H9 (cell line): Measurements from ENCODE around the gene ADTRP. TPM values are rescaled to one million over a fixed set of nuclear protein-coding genes. Genes with fewer than 3 reads are reported as not detected.

Experiments used
- DNase-seq: peaks from one replicate; pipeline ENCODE4 v3.0.0-alpha.2; 2017
- H2AFZ ChIP-seq: one replicate; pipeline ENCODE4 v1.6.1; 2013; ENCODE audit warnings: mild to moderate bottlenecking, low read length, control low read depth, moderate library complexity
- H2AK5ac ChIP-seq: 2 replicates; pipeline ENCODE4 v1.6.1; 2013; ENCODE audit warnings: low read length, control low read depth, mixed read lengths; ENCODE audit not compliant: insufficient read length
- H2BK120ac ChIP-seq: one replicate; pipeline ENCODE4 v1.6.1; 2013; ENCODE audit warnings: low read depth, mild to moderate bottlenecking, low read length, control low read depth, inconsistent platforms; ENCODE audit not compliant: poor library complexity, severe bottlenecking
- H2BK12ac ChIP-seq: 2 replicates; pipeline ENCODE4 v1.6.1; 2013; ENCODE audit warnings: low read length, control low read depth, mixed read lengths, low read depth; ENCODE audit not compliant: insufficient read length
- H2BK15ac ChIP-seq: 2 replicates; pipeline ENCODE4 v1.6.1; 2013; ENCODE audit warnings: low read depth, low read length, control low read depth
- H2BK20ac ChIP-seq: one replicate; pipeline ENCODE4 v1.6.1; 2013; ENCODE audit warnings: low read depth, mild to moderate bottlenecking, low read length, control low read depth, inconsistent platforms; ENCODE audit not compliant: poor library complexity, severe bottlenecking
- H2BK5ac ChIP-seq: 2 replicates; pipeline ENCODE4 v1.6.1; 2013; ENCODE audit warnings: low read length, control low read depth, mixed read lengths; ENCODE audit not compliant: insufficient read length
- H3K14ac ChIP-seq: 2 replicates; pipeline ENCODE4 v1.6.1; 2013; ENCODE audit warnings: low read length, control low read depth; ENCODE audit not compliant: insufficient read depth
- H3K18ac ChIP-seq: 2 replicates; pipeline ENCODE4 v1.6.1; 2013; ENCODE audit warnings: low read depth, mild to moderate bottlenecking, mixed read lengths, low read length, control low read depth; ENCODE audit not compliant: insufficient read length
- H3K23ac ChIP-seq: 2 replicates; pipeline ENCODE4 v1.6.1; 2013; ENCODE audit warnings: low read length, control low read depth, mixed read lengths, low read depth; ENCODE audit not compliant: insufficient read length
- H3K23me2 ChIP-seq: 2 replicates; pipeline ENCODE4 v1.6.1; 2013; ENCODE audit warnings: low read depth, mild to moderate bottlenecking, mixed read lengths, low read length, control low read depth; ENCODE audit not compliant: insufficient read length, poor library complexity, severe bottlenecking
- H3K27ac ChIP-seq: 2 replicates; pipeline ENCODE4 v1.5.1; 2013; ENCODE audit warnings: low read length, control low read depth, mixed read lengths, low read depth; ENCODE audit not compliant: insufficient read length
- H3K27me3 ChIP-seq: 2 replicates; pipeline ENCODE4 v1.6.1; 2013; ENCODE audit warnings: low read length, control low read depth, inconsistent platforms; ENCODE audit not compliant: insufficient read depth
- H3K4ac ChIP-seq: 2 replicates; pipeline ENCODE4 v1.6.1; 2013; ENCODE audit warnings: low read depth, mild to moderate bottlenecking, control low read depth, inconsistent platforms, low read length, moderate library complexity
- H3K4me1 ChIP-seq: 2 replicates; pipeline ENCODE4 v1.6.1; 2013; ENCODE audit warnings: low read length, control low read depth, inconsistent platforms; ENCODE audit not compliant: insufficient read depth
- H3K4me2 ChIP-seq: 2 replicates; pipeline ENCODE4 v1.6.1; 2013; ENCODE audit warnings: low read length, control low read depth, mixed read lengths; ENCODE audit not compliant: insufficient read length, insufficient read depth
- H3K56ac ChIP-seq: 2 replicates; pipeline ENCODE4 v1.6.1; 2013; ENCODE audit warnings: low read depth, mild to moderate bottlenecking, mixed read lengths, low read length, control low read depth; ENCODE audit not compliant: insufficient read length
- H3K79me1 ChIP-seq: 2 replicates; pipeline ENCODE4 v1.6.1; 2013; ENCODE audit warnings: low read depth, mild to moderate bottlenecking, moderate library complexity, low read length, control low read depth, inconsistent platforms; ENCODE audit not compliant: insufficient read depth, poor library complexity, severe bottlenecking
- H3K79me2 ChIP-seq: 2 replicates; pipeline ENCODE4 v1.6.1; 2013; ENCODE audit warnings: low read length, control low read depth, inconsistent platforms; ENCODE audit not compliant: insufficient read depth
- H3K9ac ChIP-seq: 2 replicates; pipeline ENCODE4 v1.6.1; 2013; ENCODE audit warnings: low read length, control low read depth, mixed read lengths; ENCODE audit not compliant: insufficient read length; ENCODE audit errors: extremely low read depth
- H3K9me3 ChIP-seq: one replicate; pipeline ENCODE4 v1.6.1; 2013; ENCODE audit warnings: low read depth, low read length, inconsistent platforms; ENCODE audit not compliant: control insufficient read depth
- H3T11ph ChIP-seq: one replicate; pipeline ENCODE4 v1.6.1; 2013; ENCODE audit warnings: mild to moderate bottlenecking, low read length, control low read depth, inconsistent platforms
- H4K20me1 ChIP-seq: one replicate; pipeline ENCODE4 v1.6.1; 2013; ENCODE audit not compliant: control insufficient read depth, insufficient read length, insufficient read depth
- H4K5ac ChIP-seq: 2 replicates; pipeline ENCODE4 v1.6.1; 2013; ENCODE audit warnings: low read depth, mild to moderate bottlenecking, mixed read lengths, low read length, control low read depth; ENCODE audit not compliant: insufficient read length
- H4K8ac ChIP-seq: replicated peaks from 2 replicates; pipeline ENCODE4 v1.6.1; 2013; ENCODE audit warnings: low read length, control low read depth, mixed read lengths, low read depth; ENCODE audit not compliant: insufficient read length
- H4K91ac ChIP-seq: 2 replicates; pipeline ENCODE4 v1.6.1; 2013; ENCODE audit warnings: low read depth, mild to moderate bottlenecking, moderate library complexity, mixed read lengths, low read length, control low read depth; ENCODE audit not compliant: insufficient read length
- H3K27ac Mint-ChIP-seq, 3 experiments: 2 replicates in 2 of 3; 3 replicates in 1 of 3; pipeline ENCODE4 v1.8.0; 2020 to 2021; ENCODE audit warnings: mixed read lengths in 3 of 3, mild to moderate bottlenecking in 1 of 3, moderate library complexity in 1 of 3
- H3K27me3 Mint-ChIP-seq: 2 replicates; pipeline ENCODE4 v1.8.0; 2021; ENCODE audit warnings: low read depth, mild to moderate bottlenecking, moderate library complexity, mixed read lengths
- H3K36me3 Mint-ChIP-seq, 3 experiments: 2 replicates in 2 of 3; 3 replicates in 1 of 3; pipeline ENCODE4 v1.8.0; 2020 to 2021; ENCODE audit warnings: low read depth in 3 of 3, mixed read lengths in 3 of 3; ENCODE audit not compliant: insufficient read depth in 1 of 3
- H3K4me1 Mint-ChIP-seq, 2 experiments: 2 replicates each; pipeline ENCODE4 v1.8.0; 2020; ENCODE audit warnings: mixed read lengths in 2 of 2
- H3K4me3 Mint-ChIP-seq, 2 experiments: 2 replicates in 1 of 2; 3 replicates in 1 of 2; pipeline ENCODE4 v1.8.0; 2020 to 2021; ENCODE audit warnings: mild to moderate bottlenecking in 2 of 2, mixed read lengths in 2 of 2, moderate library complexity in 1 of 2
- H3K9me3 Mint-ChIP-seq, 2 experiments: 2 replicates in 1 of 2; 3 replicates in 1 of 2; pipeline ENCODE4 v1.8.0; 2020; ENCODE audit warnings: mild to moderate bottlenecking in 2 of 2, mixed read lengths in 2 of 2, moderate library complexity in 1 of 2
- WGBS: extraction: QIAGEN DNeasy Blood & Tissue Kit; methylation state at CpG from one replicate; pipeline ENCODE4 v1.1.7; 2013; ENCODE audit warnings: missing lambda C conversion rate, low lambda C conversion rate, mixed read lengths; ENCODE audit not compliant: insufficient read length; ENCODE audit errors: extremely low coverage; 5-methylcytosine and 5-hydroxymethylcytosine counted together
- total RNA-seq: library from RNA; stranded (reverse); gene quantifications from 2 replicates; pipeline ENCODE4 v1.2.1, GENCODE V29; 2021
- TF ChIP-seq, protein P1 (sequence below): fragments of 200-600 bp; sonication (generic); conservative IDR thresholded peaks from 3 replicates; pipeline ENCODE4 v1.8.0; 2021; ENCODE audit warnings: antibody characterized with exemption, mild to moderate bottlenecking

Gene ADTRP
- total RNA-seq, 1 experiment from 2014 or later = not detected

DNA sequence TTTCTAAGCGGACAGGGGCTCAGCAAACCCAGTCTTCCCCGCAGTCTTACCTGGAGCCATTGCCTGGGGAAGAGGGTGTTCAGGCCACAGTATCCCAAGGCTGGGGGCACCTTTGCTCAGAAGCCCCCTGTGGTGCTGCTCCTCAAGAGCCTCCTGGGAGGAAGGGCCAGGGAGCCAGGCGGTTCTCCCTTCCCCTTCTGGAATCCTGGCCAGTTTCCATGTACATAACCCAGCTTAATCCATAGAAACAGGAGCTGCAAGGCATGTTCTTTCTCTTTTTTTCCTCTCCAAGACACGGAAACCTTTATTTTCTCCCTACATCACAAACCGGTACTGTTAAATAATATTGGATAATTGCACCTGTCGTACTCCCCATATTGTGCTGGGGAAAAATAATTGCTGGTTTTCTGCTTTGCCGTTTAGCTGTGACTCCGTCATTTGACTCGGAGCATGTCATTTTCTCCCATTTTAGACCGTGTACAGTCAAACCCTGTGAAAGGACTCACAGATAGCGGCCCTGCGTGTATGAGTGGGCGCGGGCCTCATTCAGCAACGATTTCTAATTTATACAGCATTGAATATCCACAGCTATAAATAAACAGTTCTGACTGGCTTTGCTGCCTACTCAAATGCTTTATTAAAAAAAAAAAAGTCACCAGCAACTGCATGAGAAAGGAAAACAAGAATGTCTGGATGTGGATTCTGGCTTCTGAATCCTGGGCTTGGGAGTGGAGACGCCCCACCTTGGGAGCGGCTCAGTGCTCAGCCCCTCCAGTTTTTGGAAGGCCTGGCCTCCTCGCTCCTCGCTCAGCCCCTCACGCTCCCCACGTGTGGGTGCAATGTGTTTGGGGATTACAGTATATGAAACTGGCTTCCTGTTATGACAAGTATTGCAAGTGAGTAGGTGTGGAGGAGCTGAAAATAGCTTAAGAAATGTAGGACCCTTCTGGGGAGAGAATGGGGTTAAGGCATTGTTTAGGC, 67.3 kb downstream of the ADTRP start:
- Histone ChIP-seq H3K23me2 (no peaks in the 10 kb centered on the region), H3K4me2 (no peak overlapping the region), H3T11ph (no peak overlapping the region), H3K27ac (no peak overlapping the region), H2BK5ac (no peak overlapping the region), H3K23ac (no peak overlapping the region), H4K8ac (no peak overlapping the region), H2AK5ac (no peak overlapping the region), H2BK12ac (no peak overlapping the region), H2BK15ac (no peak overlapping the region), H4K91ac (no peak overlapping the region), H3K9ac (no peak overlapping the region), H3K79me1 (no peaks in the 10 kb centered on the region), H3K18ac (no peak overlapping the region), H2BK20ac (no peak overlapping the region), H4K5ac (no peak overlapping the region), H3K4ac (no peak overlapping the region), H3K9me3 (no peaks in the 10 kb centered on the region), H2AFZ (no peak overlapping the region), H4K20me1 (no peaks in the 10 kb centered on the region), H3K4me1 (no peaks in the 10 kb centered on the region), H3K27me3 (no peaks in the 10 kb centered on the region), H3K56ac (no peak overlapping the region), H3K14ac (no peak overlapping the region), H3K79me2 (no peaks in the 10 kb centered on the region), H2BK120ac (no peak overlapping the region)
- TF ChIP-seq, protein P1, sequence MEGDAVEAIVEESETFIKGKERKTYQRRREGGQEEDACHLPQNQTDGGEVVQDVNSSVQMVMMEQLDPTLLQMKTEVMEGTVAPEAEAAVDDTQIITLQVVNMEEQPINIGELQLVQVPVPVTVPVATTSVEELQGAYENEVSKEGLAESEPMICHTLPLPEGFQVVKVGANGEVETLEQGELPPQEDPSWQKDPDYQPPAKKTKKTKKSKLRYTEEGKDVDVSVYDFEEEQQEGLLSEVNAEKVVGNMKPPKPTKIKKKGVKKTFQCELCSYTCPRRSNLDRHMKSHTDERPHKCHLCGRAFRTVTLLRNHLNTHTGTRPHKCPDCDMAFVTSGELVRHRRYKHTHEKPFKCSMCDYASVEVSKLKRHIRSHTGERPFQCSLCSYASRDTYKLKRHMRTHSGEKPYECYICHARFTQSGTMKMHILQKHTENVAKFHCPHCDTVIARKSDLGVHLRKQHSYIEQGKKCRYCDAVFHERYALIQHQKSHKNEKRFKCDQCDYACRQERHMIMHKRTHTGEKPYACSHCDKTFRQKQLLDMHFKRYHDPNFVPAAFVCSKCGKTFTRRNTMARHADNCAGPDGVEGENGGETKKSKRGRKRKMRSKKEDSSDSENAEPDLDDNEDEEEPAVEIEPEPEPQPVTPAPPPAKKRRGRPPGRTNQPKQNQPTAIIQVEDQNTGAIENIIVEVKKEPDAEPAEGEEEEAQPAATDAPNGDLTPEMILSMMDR = no peak
- no peaks in the 10 kb centered on the region; the same call in 1 of the 2 replicates for H3K27me3 Mint-ChIP-seq
- H3K27ac Mint-ChIP-seq = no peak overlapping the region; a peak in 2 of 7 replicates
- peaks cover 7 to 10% of the 10 kb centered on the region in 2 experiments; a peak in 3 of 4 replicates for H3K4me1 Mint-ChIP-seq
- no peak overlapping the region for H3K4me3 Mint-ChIP-seq
- H3K36me3 Mint-ChIP-seq = peaks cover 0 to 3% (median 3%) of the 10 kb centered on the region in 3 experiments; a peak in 2 of 7 replicates
- WGBS = no CpG with 5 or more reads among the region's 21 CpGs
- peaks cover 3 to 5% of the 10 kb centered on the region in 2 experiments; a peak in 2 of 5 replicates for H3K9me3 Mint-ChIP-seq
- DNase-seq = no peak
